Measurements from ENCODE around the gene SH3RF1. TPM values are rescaled to one million over a fixed set of nuclear protein-coding genes. Genes with fewer than 3 reads are reported as not detected.

SH3RF1 gene
- total RNA-seq, 1 donor from 2014 or later: 33.8 TPM

DNA sequence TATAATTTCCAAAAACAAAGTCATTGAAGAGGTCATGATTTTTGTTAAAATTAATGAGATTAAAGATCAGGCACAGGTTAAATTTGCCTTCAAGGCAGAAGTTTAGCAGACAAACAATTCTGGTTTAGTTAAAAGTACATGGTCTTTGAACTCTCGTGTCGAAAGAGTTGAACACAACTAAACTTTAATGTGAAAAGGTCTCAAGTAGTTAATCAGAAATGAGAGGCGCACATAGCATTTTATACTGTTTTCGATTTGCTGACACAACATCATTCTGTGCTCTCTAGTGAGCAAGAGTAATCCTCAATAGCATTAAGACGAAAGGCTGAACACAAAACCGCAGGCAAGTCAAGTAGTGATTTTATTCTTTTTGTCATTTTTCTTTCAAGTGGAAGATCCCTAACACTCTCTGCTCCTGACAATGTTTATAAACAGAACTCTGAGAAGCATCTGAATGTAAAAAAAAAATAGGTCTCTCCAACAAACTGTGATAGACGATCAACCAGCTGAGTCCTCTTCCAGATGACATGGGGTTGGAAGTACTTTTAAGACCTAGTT lies 49.8 kb downstream of the SH3RF1 start:
- Histone ChIP-seq H3K27ac (no peak overlapping the region), H3K36me3 (no peaks in the 10 kb centered on the region), H3K4me1 (peaks cover 25% of the 10 kb centered on the region), H3K27me3 (no peaks in the 10 kb centered on the region), H3K9me3 (no peaks in the 10 kb centered on the region), H3K4me3 (no peak overlapping the region)
- DNase-seq: no peak
- intact Hi-C loops (cut with DNase I): no loop called here
- no peak for ATAC-seq
- TF ChIP-seq, protein P1, sequence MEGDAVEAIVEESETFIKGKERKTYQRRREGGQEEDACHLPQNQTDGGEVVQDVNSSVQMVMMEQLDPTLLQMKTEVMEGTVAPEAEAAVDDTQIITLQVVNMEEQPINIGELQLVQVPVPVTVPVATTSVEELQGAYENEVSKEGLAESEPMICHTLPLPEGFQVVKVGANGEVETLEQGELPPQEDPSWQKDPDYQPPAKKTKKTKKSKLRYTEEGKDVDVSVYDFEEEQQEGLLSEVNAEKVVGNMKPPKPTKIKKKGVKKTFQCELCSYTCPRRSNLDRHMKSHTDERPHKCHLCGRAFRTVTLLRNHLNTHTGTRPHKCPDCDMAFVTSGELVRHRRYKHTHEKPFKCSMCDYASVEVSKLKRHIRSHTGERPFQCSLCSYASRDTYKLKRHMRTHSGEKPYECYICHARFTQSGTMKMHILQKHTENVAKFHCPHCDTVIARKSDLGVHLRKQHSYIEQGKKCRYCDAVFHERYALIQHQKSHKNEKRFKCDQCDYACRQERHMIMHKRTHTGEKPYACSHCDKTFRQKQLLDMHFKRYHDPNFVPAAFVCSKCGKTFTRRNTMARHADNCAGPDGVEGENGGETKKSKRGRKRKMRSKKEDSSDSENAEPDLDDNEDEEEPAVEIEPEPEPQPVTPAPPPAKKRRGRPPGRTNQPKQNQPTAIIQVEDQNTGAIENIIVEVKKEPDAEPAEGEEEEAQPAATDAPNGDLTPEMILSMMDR (IDR thresholded peaks at IDR 0.05): no peak

DNA sequence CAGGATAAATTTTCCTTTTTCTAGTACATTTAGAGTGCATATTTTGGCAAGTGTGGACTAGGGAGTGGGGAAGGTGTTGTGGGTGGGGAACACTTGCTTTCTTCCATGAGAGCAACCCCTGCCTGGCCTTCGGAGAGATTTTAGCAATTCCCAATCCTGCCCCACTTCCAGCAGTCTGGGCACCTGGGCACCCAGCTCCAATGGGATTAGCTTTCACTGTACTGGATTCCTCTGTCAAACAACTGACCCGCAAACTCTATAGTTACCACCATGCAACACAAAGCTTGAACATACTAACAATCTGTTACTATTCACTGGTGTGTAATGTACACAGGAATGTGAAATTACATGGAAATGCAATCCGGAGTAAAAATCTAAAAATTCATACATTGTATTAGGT lies 50.3 kb downstream of the SH3RF1 start:
- peaks cover 24% of the 10 kb centered on the region for H3K4me1 ChIP-seq
- no peak overlapping the region for H3K4me3 ChIP-seq
- intact Hi-C loops (cut with DNase I): no loop called here
- DNase-seq (no peak), ATAC-seq (peak; percentile 39)
- TF ChIP-seq, protein P1 (IDR thresholded peaks at IDR 0.05): no peak
- H3K27ac ChIP-seq: no peak overlapping the region
- H3K36me3 ChIP-seq: no peaks in the 10 kb centered on the region
- no peaks in the 10 kb centered on the region for H3K9me3 ChIP-seq
- no peaks in the 10 kb centered on the region for H3K27me3 ChIP-seq

DNA sequence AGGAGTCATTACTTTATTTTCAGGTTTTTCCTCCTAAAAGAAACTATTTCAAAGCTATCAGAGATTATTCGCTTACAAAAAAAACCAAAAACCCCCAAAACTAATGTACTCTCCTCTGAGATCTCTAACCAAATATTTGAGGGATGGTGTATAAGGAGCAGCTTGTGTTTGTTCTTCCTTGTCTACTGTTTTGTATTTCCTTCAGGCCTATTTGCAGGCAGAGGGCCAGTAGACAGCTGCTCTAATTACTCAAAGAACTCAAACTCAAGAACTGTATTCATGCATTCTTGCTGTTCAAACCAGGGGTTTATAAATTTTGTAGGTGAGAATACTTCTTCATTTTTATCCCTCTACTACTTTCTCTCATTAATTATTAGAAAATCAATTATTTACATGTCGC lies 51.3 kb downstream of the SH3RF1 start:
- ATAC-seq: peak; percentile 50
- no peak overlapping the region for H3K27ac ChIP-seq
- H3K4me1 ChIP-seq: peaks cover 21% of the 10 kb centered on the region

DNA sequence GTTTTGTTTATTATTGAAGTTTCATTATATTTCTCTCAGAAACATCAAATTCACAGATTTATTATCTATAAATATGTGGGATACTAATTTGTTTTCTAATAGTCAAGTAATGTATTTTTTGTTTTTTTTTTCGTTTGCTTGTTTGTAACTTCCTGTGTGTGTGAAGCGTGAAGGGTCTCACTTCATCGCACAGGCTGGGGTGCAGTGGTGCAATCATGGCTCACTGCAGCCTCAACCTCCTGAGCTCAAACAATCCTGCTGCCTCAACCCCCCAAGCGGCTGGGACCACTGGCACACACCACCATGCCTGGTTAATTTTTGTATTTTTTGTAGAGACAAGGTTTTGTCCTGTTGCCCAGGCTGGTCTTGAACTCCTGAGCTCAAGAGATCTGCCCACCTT lies 55.1 kb downstream of the SH3RF1 start:
- ATAC-seq (no peak), DNase-seq (no peak)
- Histone ChIP-seq H3K4me1 (peaks cover 21% of the 10 kb centered on the region), H3K4me3 (no peak overlapping the region), H3K9me3 (no peaks in the 10 kb centered on the region), H3K27me3 (no peaks in the 10 kb centered on the region), H3K27ac (no peak overlapping the region), H3K36me3 (no peaks in the 10 kb centered on the region)
- intact Hi-C loops (cut with DNase I): no loop called here
- TF ChIP-seq, protein P1 (IDR thresholded peaks at IDR 0.05): no peak

More for the DNA sequence above, 51.3 kb downstream of the SH3RF1 start:
- no peaks in the 10 kb centered on the region for H3K36me3 ChIP-seq
- no peaks in the 10 kb centered on the region for H3K9me3 ChIP-seq
- no peak for DNase-seq
- intact Hi-C loops (cut with DNase I): no loop called here
- H3K4me3 ChIP-seq: no peak overlapping the region
- H3K27me3 ChIP-seq: no peaks in the 10 kb centered on the region
- TF ChIP-seq, protein P1 (IDR thresholded peaks at IDR 0.05): no peak

DNA sequence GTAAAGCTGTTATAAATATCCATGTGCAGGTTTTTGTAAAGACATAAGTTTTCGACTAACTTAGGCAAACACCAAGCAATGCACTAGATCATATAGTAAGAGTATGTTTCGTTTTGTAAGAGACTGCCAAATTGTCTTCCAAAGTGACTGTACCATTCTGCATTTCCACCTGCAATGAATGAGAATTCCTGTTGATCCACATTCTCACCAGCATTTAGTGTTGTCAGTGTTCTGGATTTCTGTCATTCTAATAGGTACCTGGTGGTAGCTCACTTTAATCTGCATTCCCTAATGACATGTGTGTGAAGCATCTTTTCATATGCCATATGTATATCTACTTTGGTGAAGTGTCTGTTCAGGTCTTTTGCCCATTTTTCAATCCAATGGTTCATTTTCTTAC lies 57.8 kb downstream of the SH3RF1 start:
- TF ChIP-seq, protein P1 (IDR thresholded peaks at IDR 0.05): no peak
- no peaks in the 10 kb centered on the region for H3K36me3 ChIP-seq
- intact Hi-C loops (cut with DNase I): no loop called here
- no peaks in the 10 kb centered on the region for H3K4me1 ChIP-seq
- ATAC-seq: no peak
- DNase-seq: no peak
- H3K9me3 ChIP-seq: no peaks in the 10 kb centered on the region
- H3K27me3 ChIP-seq: no peaks in the 10 kb centered on the region
- H3K27ac ChIP-seq: no peak overlapping the region
- no peak overlapping the region for H3K4me3 ChIP-seq

Measured in upper lobe of right lung (tissue), 1 donor.